ENCODE measurements around the gene ZKSCAN5.

ZKSCAN5 gene

GRCh38 chr7:99485094-99485493, 19.4 kb upstream of the ZKSCAN5 start:
- no peaks in the 10 kb centered on the region for H3F3A ChIP-seq (ENCODE audit: insufficient read depth, low read length)
- TF ChIP-seq EZH2 (optimal IDR thresholded peaks at IDR 0.05; ENCODE audit: low read depth, low read length) (no peak), EZH2phosphoT487 (IDR thresholded peaks at IDR 0.05; ENCODE audit: low read length) (no peak), CTCF (IDR thresholded peaks at IDR 0.05; ENCODE audit: low read length) (no peak)
- no peaks in the 10 kb centered on the region for H3K9me2 ChIP-seq (replicated peaks; ENCODE audit: insufficient read depth, low read length)

GRCh38 chr7:99489235-99489634, 15.2 kb upstream of the ZKSCAN5 start:
- no peaks in the 10 kb centered on the region for H3K9me3 ChIP-seq (replicated peaks; ENCODE audit: insufficient read depth, low read length)
- no peaks in the 10 kb centered on the region for H3K27me3 ChIP-seq (replicated peaks; ENCODE audit: insufficient read depth, low read length)
- no peak overlapping the region for H3K4me2 ChIP-seq (ENCODE audit: low read depth, low read length)
- no peaks in the 10 kb centered on the region for H4K20me1 ChIP-seq (ENCODE audit: insufficient read depth, low read length)
- H3K9me2 ChIP-seq (replicated peaks; ENCODE audit: insufficient read depth, low read length): no peaks in the 10 kb centered on the region
- no peaks in the 10 kb centered on the region; the same call in 1 of the 2 replicates for H3F3A ChIP-seq (ENCODE audit: insufficient read depth, low read length)
- TF ChIP-seq CTCF (IDR thresholded peaks at IDR 0.05; ENCODE audit: low read length) (no peak), EZH2phosphoT487 (IDR thresholded peaks at IDR 0.05; ENCODE audit: low read length) (no peak), EZH2 (optimal IDR thresholded peaks at IDR 0.05; ENCODE audit: low read depth, low read length) (no peak)
- H3K27ac ChIP-seq (ENCODE audit: low read length): no peak overlapping the region
- no peaks in the 10 kb centered on the region for H3K4me1 ChIP-seq (ENCODE audit: low read length)
- peaks cover 19% of the 10 kb centered on the region for H3K79me2 ChIP-seq (ENCODE audit: low read length)
- no peak for DNase-seq
- peaks cover 15% of the 10 kb centered on the region for H3K36me3 ChIP-seq (replicated peaks; ENCODE audit: insufficient read depth, low read length)
- H3K4me3 ChIP-seq (ENCODE audit: low read length): no peak overlapping the region
- H3K9ac ChIP-seq (ENCODE audit: low read length): no peak overlapping the region
- no peak overlapping the region for H2AFZ ChIP-seq (ENCODE audit: low read length)

More at GRCh38 chr7:99485094-99485493, 19.4 kb upstream of the ZKSCAN5 start:
- DNase-seq: no peak
- Histone ChIP-seq H2AFZ (ENCODE audit: low read length) (no peak overlapping the region), H3K27ac (ENCODE audit: low read length) (no peak overlapping the region), H4K20me1 (ENCODE audit: insufficient read depth, low read length) (no peaks in the 10 kb centered on the region), H3K4me2 (ENCODE audit: low read depth, low read length) (no peak overlapping the region), H3K4me1 (ENCODE audit: low read length) (no peaks in the 10 kb centered on the region), H3K9me3 (replicated peaks; ENCODE audit: insufficient read depth, low read length) (no peaks in the 10 kb centered on the region), H3K79me2 (ENCODE audit: low read length) (no peaks in the 10 kb centered on the region), H3K36me3 (replicated peaks; ENCODE audit: insufficient read depth, low read length) (no peaks in the 10 kb centered on the region; the same call in 1 of the 2 replicates), H3K27me3 (replicated peaks; ENCODE audit: insufficient read depth, low read length) (no peaks in the 10 kb centered on the region), H3K4me3 (ENCODE audit: low read length) (no peak overlapping the region), H3K9ac (ENCODE audit: low read length) (no peak overlapping the region)

GRCh38 chr7:99490878-99491277, 13.6 kb upstream of the ZKSCAN5 start:
- peaks cover 35% of the 10 kb centered on the region for H3K79me2 ChIP-seq (ENCODE audit: low read length)
- no peak overlapping the region for H3K27ac ChIP-seq (ENCODE audit: low read length)
- no peak overlapping the region for H2AFZ ChIP-seq (ENCODE audit: low read length)
- peaks cover 20% of the 10 kb centered on the region for H3K36me3 ChIP-seq (replicated peaks; ENCODE audit: insufficient read depth, low read length)
- H3K9me2 ChIP-seq (replicated peaks; ENCODE audit: insufficient read depth, low read length): no peaks in the 10 kb centered on the region
- DNase-seq: no peak
- H3K4me2 ChIP-seq (ENCODE audit: low read depth, low read length): no peak overlapping the region
- no peak for TF ChIP-seq CTCF (IDR thresholded peaks at IDR 0.05; ENCODE audit: low read length)
- TF ChIP-seq EZH2 (optimal IDR thresholded peaks at IDR 0.05; ENCODE audit: low read depth, low read length): no peak
- no peak for TF ChIP-seq EZH2phosphoT487 (IDR thresholded peaks at IDR 0.05; ENCODE audit: low read length)
- no peaks in the 10 kb centered on the region for H3K4me1 ChIP-seq (ENCODE audit: low read length)
- no peak overlapping the region for H3K9ac ChIP-seq (ENCODE audit: low read length)
- H3K27me3 ChIP-seq (replicated peaks; ENCODE audit: insufficient read depth, low read length): no peaks in the 10 kb centered on the region
- H3F3A ChIP-seq (ENCODE audit: insufficient read depth, low read length): no peaks in the 10 kb centered on the region; the same call in 1 of the 2 replicates
- H3K9me3 ChIP-seq (replicated peaks; ENCODE audit: insufficient read depth, low read length): no peaks in the 10 kb centered on the region; the same call in 1 of the 2 replicates
- no peak overlapping the region for H3K4me3 ChIP-seq (ENCODE audit: low read length)
- no peaks in the 10 kb centered on the region for H4K20me1 ChIP-seq (ENCODE audit: insufficient read depth, low read length)

Data from MM.1S (cell line).